Left lung (tissue), 10 donors: ENCODE results near the gene TAF7L. TPM values are rescaled to one million over a fixed set of nuclear protein-coding genes. Genes with fewer than 3 reads are reported as not detected.

Source experiments
- ATAC-seq: fragments of 200-7000 bp; cut with Tn5 transposase; one replicate; pipeline ENCODE4 v1.9.1; 2020; ENCODE audit warnings: moderate library complexity
- DNase-seq, 4 donors: peaks; one replicate each; pipeline ENCODE4 v3.0.0-alpha.2; 2013 to 2020
- H3K27ac ChIP-seq, 2 donors: fragments of 200-600 bp; sonication (generic) in 1 of 2; one replicate each; pipeline versions ENCODE4 v1.5.0 to v1.8.0; 2020 to 2021
- H3K27me3 ChIP-seq, 2 donors: fragments of 200-600 bp; sonication (generic) in 1 of 2; one replicate each; pipeline versions ENCODE4 v1.5.0 to v1.8.0; 2020 to 2021
- H3K36me3 ChIP-seq, 2 donors: fragments of 200-600 bp; sonication (generic) in 1 of 2; one replicate each; pipeline versions ENCODE4 v1.5.0 to v1.8.0; 2020 to 2021
- H3K4me1 ChIP-seq, 2 donors: fragments of 200-600 bp; one replicate each; pipeline ENCODE4 v1.8.0; 2021
- H3K4me3 ChIP-seq, 2 donors: fragments of 200-600 bp; sonication (generic) in 1 of 2; one replicate each; pipeline versions ENCODE4 v1.5.0 to v1.8.0; 2020 to 2021; ENCODE audit warnings: mild to moderate bottlenecking in 1 of 2
- H3K9me3 ChIP-seq, 2 donors: fragments of 200-600 bp; sonication (generic) in 1 of 2; one replicate each; pipeline versions ENCODE4 v1.5.0 to v1.8.0; 2020 to 2021
- CTCF ChIP-seq, 2 donors: fragments of 200-600 bp; sonication (generic) in 1 of 2; IDR thresholded peaks; one replicate each; pipeline versions ENCODE4 v1.5.0 to v1.8.0; 2021; ENCODE audit warnings: antibody characterized with exemption in 2 of 2
- intact Hi-C, 2 donors: fragments of 100-400 bp; cut with DNase I; formaldehyde crosslinking; loops; one replicate each; pipeline versions ENCODE4 v1.11.2 to v1.14.2; 2022
- polyA plus RNA-seq, 6 donors: library from polyadenylated mRNA; unstranded; fragments of 120-200 nt; gene quantifications; one replicate each; pipeline ENCODE4 v1.2.1, GENCODE V29; 2013; ENCODE audit not compliant: insufficient read length in 6 of 6
- total RNA-seq, 2 donors: library from RNA; stranded (reverse); fragmentation: NEBNext Ultra II Directional; extraction: Animal tissue kit (Norgen Biotek cat#: 25700); gene quantifications; one replicate each; pipeline ENCODE4 v1.2.1, GENCODE V29; 2021
- donor health status: DM: no; HTN: yes; CAD: no.
- donor health status: DM: no; HTN: no; CAD: no.

TAF7L gene
- total and polyA plus RNA-seq, 8 donors = 0.25 to 0.89 (median 0.39) TPM; not detected in 2

GRCh38 chrX:101287402-101287801, 3.7 kb downstream of the TAF7L start:
- Histone ChIP-seq H3K4me1 (no peaks in the 10 kb centered on the region), H3K36me3 (no peaks in the 10 kb centered on the region), H3K27ac (no peak overlapping the region), H3K9me3 (no peaks in the 10 kb centered on the region), H3K4me3 (no peak overlapping the region), H3K27me3 (peaks cover 12 to 15% of the 10 kb centered on the region in 2 donors)
- peak; percentile 28 to 56 for TF ChIP-seq CTCF (IDR thresholded peaks at IDR 0.05)
- intact Hi-C loops = no loop called here
- DNase-seq (peak in 2 of 4 donors; percentile 13 to 32), ATAC-seq (peak; percentile 83)

- H3K9me3 ChIP-seq = no peaks in the 10 kb centered on the region
- H3K4me1 ChIP-seq = no peaks in the 10 kb centered on the region
- intact Hi-C loops = no loop called here
- peaks cover 0 to 3% of the 10 kb centered on the region in 2 donors for H3K27me3 ChIP-seq
- no peak for ATAC-seq
- TF ChIP-seq CTCF (IDR thresholded peaks at IDR 0.05) = no peak
- DNase-seq = no peak
- H3K4me3 ChIP-seq = no peak overlapping the region
- no peaks in the 10 kb centered on the region for H3K36me3 ChIP-seq
- no peak overlapping the region for H3K27ac ChIP-seq
Observed at GRCh38 chrX:101276238-101276637, 14.9 kb downstream of the TAF7L start.

GRCh38 chrX:101274198-101274597, 16.9 kb downstream of the TAF7L start:
- ATAC-seq = no peak
- intact Hi-C loops = no loop called here

GRCh38 chrX:101265869-101266428, 25.2 kb downstream of the TAF7L start:
- H3K4me3 ChIP-seq = no peak overlapping the region
- H3K36me3 ChIP-seq = no peaks in the 10 kb centered on the region
- H3K27ac ChIP-seq = no peak overlapping the region
- no peak for ATAC-seq
- TF ChIP-seq CTCF (IDR thresholded peaks at IDR 0.05) = no peak
- no peaks in the 10 kb centered on the region for H3K4me1 ChIP-seq
- DNase-seq = no peak
- intact Hi-C loops = no loop called here
- H3K27me3 ChIP-seq = no peaks in the 10 kb centered on the region
- no peaks in the 10 kb centered on the region for H3K9me3 ChIP-seq

More at GRCh38 chrX:101274198-101274597, 16.9 kb downstream of the TAF7L start:
- Histone ChIP-seq H3K27me3 (no peaks in the 10 kb centered on the region), H3K27ac (no peak overlapping the region), H3K4me3 (no peak overlapping the region), H3K4me1 (no peaks in the 10 kb centered on the region), H3K9me3 (no peaks in the 10 kb centered on the region), H3K36me3 (no peaks in the 10 kb centered on the region)
- TF ChIP-seq CTCF (IDR thresholded peaks at IDR 0.05) = no peak
- DNase-seq = no peak

- no peak for ATAC-seq
- Histone ChIP-seq H3K27me3 (no peaks in the 10 kb centered on the region), H3K27ac (no peak overlapping the region), H3K4me1 (no peaks in the 10 kb centered on the region), H3K9me3 (no peaks in the 10 kb centered on the region), H3K36me3 (no peaks in the 10 kb centered on the region), H3K4me3 (no peak overlapping the region)
- TF ChIP-seq CTCF (IDR thresholded peaks at IDR 0.05) = no peak
- intact Hi-C loops = no loop called here
- no peak for DNase-seq
Observed at GRCh38 chrX:101263766-101264165, 27.4 kb downstream of the TAF7L start.
